PC-9 (cell line): ENCODE data around the gene HSD17B4. TPM values are rescaled to one million over a fixed set of nuclear protein-coding genes. Genes with fewer than 3 reads are reported as not detected.
"Not testable (repeated sequence)": the region's sequence is repeated elsewhere in the genome, so short reads cannot be mapped to it uniquely, and the experiment has no call there.

Experiments
- BruUV-seq: library from RNA; stranded (reverse); fragments of 400-500 nt; replicated peaks from 2 replicates; lab custom pipeline; 2021; lab: Mats Ljungman, UMichigan
- CTCF ChIA-PET: fragments of 300-600 bp; sonication (Branson Sonifier 250); formaldehyde crosslinking; loops from one replicate; lab custom pipeline; 2022; ENCODE audit warnings: antibody characterized with exemption; lab: Charles Lee
- POLR2A ChIA-PET: fragments of 300-600 bp; sonication (Branson Sonifier 250); formaldehyde crosslinking; loops from one replicate; lab custom pipeline; 2022; ENCODE audit warnings: antibody characterized with exemption; ENCODE audit not compliant: unreplicated experiment; lab: Charles Lee
- DNase-seq, 2 experiments: peaks; one replicate each; pipeline versions ENCODE4 v3.0.0 to v3.0.0-alpha.2; 2015 to 2022; ENCODE audit warnings: mixed read lengths in 1 of 2
- H2AFZ ChIP-seq: fragments of 200-600 bp; sonication (generic); 2 replicates; pipeline ENCODE4 v1.8.1; 2017; ENCODE audit warnings: antibody characterized with exemption
- H3F3A ChIP-seq: fragments of 200-600 bp; sonication (generic); 2 replicates; pipeline ENCODE4 v1.8.1; 2017; ENCODE audit warnings: antibody characterized with exemption, mild to moderate bottlenecking, low read depth; ENCODE audit not compliant: insufficient read depth
- H3K27ac ChIP-seq: fragments of 200-600 bp; sonication (generic); 2 replicates; pipeline ENCODE4 v1.6.1; 2016; ENCODE audit warnings: mixed run types
- H3K27me3 ChIP-seq: fragments of 200-600 bp; sonication (generic); 2 replicates; pipeline ENCODE4 v1.6.1; 2016; ENCODE audit warnings: low read depth, mixed run types; ENCODE audit not compliant: insufficient read depth
- H3K36me3 ChIP-seq: fragments of 200-600 bp; sonication (generic); 2 replicates; pipeline ENCODE4 v1.6.1; 2016; ENCODE audit warnings: low read depth, mixed run types
- H3K4me1 ChIP-seq: fragments of 200-600 bp; sonication (generic); replicated peaks from 2 replicates; pipeline ENCODE4 v1.6.1; 2016; ENCODE audit warnings: mixed run types; ENCODE audit not compliant: insufficient read depth
- H3K4me2 ChIP-seq: fragments of 200-600 bp; sonication (generic); 2 replicates; pipeline ENCODE4 v1.6.1; 2017; ENCODE audit warnings: mixed run types
- H3K4me3 ChIP-seq: fragments of 200-600 bp; sonication (generic); 2 replicates; pipeline ENCODE4 v1.6.1; 2016; ENCODE audit warnings: mixed run types
- H3K79me2 ChIP-seq: fragments of 200-600 bp; sonication (generic); 2 replicates; pipeline ENCODE4 v1.6.1; 2017; ENCODE audit warnings: low read depth, mixed run types
- H3K9me2 ChIP-seq: fragments of 200-600 bp; sonication (generic); 2 replicates; pipeline ENCODE4 v1.8.1; 2017; ENCODE audit warnings: mild to moderate bottlenecking; ENCODE audit not compliant: insufficient read depth
- H3K9me3 ChIP-seq: fragments of 200-600 bp; sonication (generic); 2 replicates; pipeline ENCODE4 v1.8.1; 2016; ENCODE audit warnings: low read depth; ENCODE audit not compliant: insufficient read depth
- H4K20me1 ChIP-seq: fragments of 200-600 bp; sonication (generic); 2 replicates; pipeline ENCODE4 v1.8.1; 2017; ENCODE audit not compliant: insufficient read depth
- EZH2 ChIP-seq: fragments of 200-600 bp; sonication (generic); IDR thresholded peaks from 2 replicates; pipeline ENCODE4 v1.8.0; 2017; ENCODE audit warnings: antibody characterized with exemption, low read depth
- intact Hi-C: fragments of 100-400 bp; cut with micrococcal nuclease; formaldehyde crosslinking; loops from one replicate; pipeline ENCODE4 v1.10.0; 2022; ENCODE audit not compliant: unreplicated experiment
- total RNA-seq: library from RNA; stranded (reverse); gene quantifications from 2 replicates; pipeline ENCODE4 v1.2.3, GENCODE V29; 2021
- TF ChIP-seq, protein P1 (sequence below): fragments of 200-600 bp; sonication (generic); conservative IDR thresholded peaks from 2 replicates; pipeline ENCODE4 v1.6.1; 2017; ENCODE audit warnings: mixed run types, antibody characterized with exemption, mild to moderate bottlenecking, moderate library complexity

The HSD17B4 gene
- total RNA-seq, 1 experiment from 2014 or later, result 148 TPM

DNA sequence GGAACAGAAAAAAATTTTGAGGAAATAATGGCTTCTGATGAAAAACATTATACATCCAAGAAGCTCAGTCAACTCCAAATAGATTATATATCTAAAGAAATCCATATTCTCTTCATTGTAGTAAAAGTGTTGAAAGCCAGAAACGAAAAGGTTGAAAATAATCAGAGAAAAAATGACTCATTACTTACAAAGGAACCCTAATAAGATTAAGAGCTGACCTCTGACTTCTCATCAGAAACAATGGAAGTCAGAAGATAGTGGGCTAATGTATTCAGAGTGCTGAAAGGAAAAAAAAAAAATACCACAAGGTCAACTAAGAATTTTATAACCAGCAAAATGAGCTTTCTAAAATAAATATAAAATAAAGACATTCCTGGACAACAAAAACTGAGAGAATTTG is 60.0 kb downstream of the HSD17B4 start:
- Histone ChIP-seq H2AFZ (no peak overlapping the region), H3K4me3 (no peak overlapping the region), H3K36me3 (no peaks in the 10 kb centered on the region), H3K27ac (no peak overlapping the region), H4K20me1 (no peaks in the 10 kb centered on the region), H3K9me2 (no peaks in the 10 kb centered on the region), H3K4me1 (peaks cover 10% of the 10 kb centered on the region; the same call in 1 of the 2 replicates), H3K79me2 (no peaks in the 10 kb centered on the region), H3K27me3 (no peaks in the 10 kb centered on the region), H3F3A (no peaks in the 10 kb centered on the region), H3K4me2 (no peak overlapping the region), H3K9me3 (no peaks in the 10 kb centered on the region)
- BruUV-seq, result no TSS peak
- ChIA-PET POLR2A (no interaction called here), CTCF (interaction anchor here (0.5 kb wide), 1 partner anchor 347 kb away, joined by 4 read pairs; no protein-coding TSS in a partner anchor)
- no peak for TF ChIP-seq EZH2
- TF ChIP-seq, protein P1, sequence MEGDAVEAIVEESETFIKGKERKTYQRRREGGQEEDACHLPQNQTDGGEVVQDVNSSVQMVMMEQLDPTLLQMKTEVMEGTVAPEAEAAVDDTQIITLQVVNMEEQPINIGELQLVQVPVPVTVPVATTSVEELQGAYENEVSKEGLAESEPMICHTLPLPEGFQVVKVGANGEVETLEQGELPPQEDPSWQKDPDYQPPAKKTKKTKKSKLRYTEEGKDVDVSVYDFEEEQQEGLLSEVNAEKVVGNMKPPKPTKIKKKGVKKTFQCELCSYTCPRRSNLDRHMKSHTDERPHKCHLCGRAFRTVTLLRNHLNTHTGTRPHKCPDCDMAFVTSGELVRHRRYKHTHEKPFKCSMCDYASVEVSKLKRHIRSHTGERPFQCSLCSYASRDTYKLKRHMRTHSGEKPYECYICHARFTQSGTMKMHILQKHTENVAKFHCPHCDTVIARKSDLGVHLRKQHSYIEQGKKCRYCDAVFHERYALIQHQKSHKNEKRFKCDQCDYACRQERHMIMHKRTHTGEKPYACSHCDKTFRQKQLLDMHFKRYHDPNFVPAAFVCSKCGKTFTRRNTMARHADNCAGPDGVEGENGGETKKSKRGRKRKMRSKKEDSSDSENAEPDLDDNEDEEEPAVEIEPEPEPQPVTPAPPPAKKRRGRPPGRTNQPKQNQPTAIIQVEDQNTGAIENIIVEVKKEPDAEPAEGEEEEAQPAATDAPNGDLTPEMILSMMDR, result no peak
- intact Hi-C loops, result no loop called here
- no peak for DNase-seq

DNA sequence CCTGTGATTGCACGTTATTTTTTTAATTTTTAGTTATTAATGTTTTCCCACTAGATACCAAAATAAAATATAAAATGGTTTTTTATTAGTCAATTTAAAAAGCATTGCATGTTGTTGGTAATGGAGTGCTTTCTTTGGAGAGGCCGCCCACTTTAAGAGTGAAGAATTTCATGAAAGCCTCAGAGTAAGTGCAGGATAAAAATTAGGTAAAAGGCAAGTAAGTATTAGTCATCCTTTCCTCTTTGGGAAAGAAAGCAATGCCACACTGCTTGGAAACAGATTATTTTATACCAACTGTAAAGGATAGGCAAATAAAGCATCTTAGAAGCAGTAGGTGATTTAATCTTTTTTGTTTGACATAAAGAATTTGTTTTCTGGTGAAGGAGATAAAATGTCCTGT is 62.9 kb downstream of the HSD17B4 start:
- TF ChIP-seq, protein P1, result no peak
- no peak for TF ChIP-seq EZH2
- POLR2A ChIA-PET, result no interaction called here
- H3K9me2 ChIP-seq, result no peaks in the 10 kb centered on the region
- BruUV-seq, result no TSS peak
- H3K27me3 ChIP-seq, result no peaks in the 10 kb centered on the region
- CTCF ChIA-PET, result no interaction called here
- no peak overlapping the region for H3K4me2 ChIP-seq
- H3K79me2 ChIP-seq, result no peaks in the 10 kb centered on the region
- no peak overlapping the region for H2AFZ ChIP-seq
- H3F3A ChIP-seq, result no peaks in the 10 kb centered on the region
- H4K20me1 ChIP-seq, result no peaks in the 10 kb centered on the region
- peaks cover 10% of the 10 kb centered on the region; the same call in 1 of the 2 replicates for H3K4me1 ChIP-seq
- no peak overlapping the region for H3K27ac ChIP-seq
- no peaks in the 10 kb centered on the region for H3K36me3 ChIP-seq
- no peak overlapping the region for H3K4me3 ChIP-seq
- H3K9me3 ChIP-seq, result no peaks in the 10 kb centered on the region
- intact Hi-C loops, result no loop called here
- DNase-seq, result no peak

GRCh38 chr5:119517115-119517514 is 64.8 kb downstream of the HSD17B4 start:
- H3K27ac ChIP-seq, H3K4me3 ChIP-seq, intact Hi-C loops, BruUV-seq, H3K36me3 ChIP-seq, POLR2A ChIA-PET, H2AFZ ChIP-seq, H3K27me3 ChIP-seq, DNase-seq, H4K20me1 ChIP-seq, CTCF ChIA-PET, H3K4me2 ChIP-seq, H3K4me1 ChIP-seq, H3F3A ChIP-seq, H3K9me2 ChIP-seq, H3K79me2 ChIP-seq, H3K9me3 ChIP-seq: not testable (repeated sequence)

DNA sequence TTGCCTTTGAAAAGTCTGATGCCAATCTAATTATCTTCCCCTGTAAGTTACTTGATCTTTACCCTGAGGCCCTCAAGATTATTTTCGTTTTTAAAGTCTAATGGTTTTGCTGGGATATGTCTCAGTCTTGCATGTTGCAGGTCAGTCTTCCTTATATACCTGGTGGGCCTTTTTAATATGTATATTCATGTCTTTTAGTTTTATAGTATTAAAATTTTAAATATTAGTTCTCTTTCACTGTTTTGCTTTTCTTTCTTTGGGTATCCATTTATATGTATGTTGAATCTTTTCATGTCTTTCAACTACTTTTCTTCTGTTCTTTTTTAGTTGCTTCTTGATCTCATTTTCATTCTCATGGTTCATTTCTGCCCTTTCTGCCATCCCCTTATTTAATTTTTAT is 68.9 kb downstream of the HSD17B4 start:
- no peaks in the 10 kb centered on the region for H4K20me1 ChIP-seq
- BruUV-seq, result no TSS peak
- ChIA-PET POLR2A (no interaction called here), CTCF (no interaction called here)
- no peaks in the 10 kb centered on the region for H3F3A ChIP-seq
- H3K79me2 ChIP-seq, result no peaks in the 10 kb centered on the region
- TF ChIP-seq, protein P1, result no peak
- TF ChIP-seq EZH2, result no peak
- H3K4me1 ChIP-seq, result no peaks in the 10 kb centered on the region
- no peaks in the 10 kb centered on the region for H3K36me3 ChIP-seq
- no peak for DNase-seq
- no peaks in the 10 kb centered on the region for H3K9me2 ChIP-seq
- H3K4me3 ChIP-seq, result no peak overlapping the region
- H3K4me2 ChIP-seq, result no peak overlapping the region
- no peak overlapping the region for H2AFZ ChIP-seq
- no peaks in the 10 kb centered on the region for H3K27me3 ChIP-seq
- intact Hi-C loops, result loop anchor here (5.0 kb wide), 1 partner anchor 534 kb away; the partner anchor contains the start of gene DTWD2
- H3K27ac ChIP-seq, result no peak overlapping the region
- H3K9me3 ChIP-seq, result no peaks in the 10 kb centered on the region
